ENCODE data around the gene ZNF628.

GRCh38 chr19:55478364-55478763 lies 1.9 kb downstream of the ZNF628 start:
- no peak for TF ChIP-seq EZH2 (IDR thresholded peaks at IDR 0.05; ENCODE audit: borderline replicate concordance, insufficient read depth, low read depth, low read length, poor library complexity, severe bottlenecking)
- TF ChIP-seq CTCF (IDR thresholded peaks at IDR 0.05): no peak
